IMR-90 (cell line): ENCODE measurements around the gene CSRP1. TPM values are rescaled to one million over a fixed set of nuclear protein-coding genes. Genes with fewer than 3 reads are reported as not detected.

Source experiments
- ATAC-seq: fragments of 200-7000 bp; cut with Tn5 transposase; 2 replicates; pipeline ENCODE4 v1.9.1; 2020; ENCODE audit warnings: low read depth, mild to moderate bottlenecking, moderate library complexity
- BruUV-seq: library from RNA; stranded (reverse); fragments of 400-500 nt; replicated peaks from 2 replicates; lab custom pipeline; 2021; lab: Mats Ljungman, UMichigan
- CTCF ChIA-PET: fragments of 300-600 bp; formaldehyde crosslinking; extraction: SDS; loops from one replicate; lab custom pipeline; 2021; ENCODE audit warnings: antibody characterized with exemption; lab: Yijun Ruan, JAX
- POLR2A ChIA-PET: fragments of 300-600 bp; sonication (Branson Sonifier 250); formaldehyde crosslinking; loops from one replicate; lab custom pipeline; 2022; ENCODE audit warnings: antibody characterized with exemption; ENCODE audit not compliant: unreplicated experiment; lab: Charles Lee
- DNase-seq: peaks from one replicate; pipeline ENCODE4 v3.0.0; 2013
- H2AFZ ChIP-seq: replicated peaks from 2 replicates; pipeline ENCODE3; 2013; ENCODE audit warnings: low read length, mild to moderate bottlenecking; ENCODE audit not compliant: poor library complexity
- H2AK5ac ChIP-seq: 2 replicates; pipeline ENCODE4 v1.6.1; 2013; ENCODE audit warnings: low read depth, low read length, inconsistent platforms
- H2AK9ac ChIP-seq: replicated peaks from 2 replicates; pipeline ENCODE3; 2013; ENCODE audit warnings: mild to moderate bottlenecking, low read depth, low read length, moderate library complexity; ENCODE audit not compliant: poor library complexity
- H2BK120ac ChIP-seq: 2 replicates; pipeline ENCODE4 v1.6.1; 2013; ENCODE audit warnings: low read depth, low read length, inconsistent platforms
- H2BK15ac ChIP-seq: 3 replicates; pipeline ENCODE4 v1.6.1; 2013; ENCODE audit warnings: low read depth, low read length, inconsistent platforms
- H2BK20ac ChIP-seq: 2 replicates; pipeline ENCODE4 v1.6.1; 2013; ENCODE audit warnings: low read depth, mild to moderate bottlenecking, inconsistent platforms, low read length, moderate library complexity
- H2BK5ac ChIP-seq: 2 replicates; pipeline ENCODE4 v1.6.1; 2013; ENCODE audit warnings: mild to moderate bottlenecking, low read depth, low read length, inconsistent platforms; ENCODE audit not compliant: poor library complexity, severe bottlenecking
- H3K14ac ChIP-seq: replicated peaks from 2 replicates; pipeline ENCODE4 v1.6.1; 2013; ENCODE audit warnings: low read depth, low read length, inconsistent platforms
- H3K18ac ChIP-seq: 2 replicates; pipeline ENCODE4 v1.6.1; 2013; ENCODE audit warnings: low read depth, low read length, control low read depth
- H3K23ac ChIP-seq: 2 replicates; pipeline ENCODE4 v1.6.1; 2013; ENCODE audit warnings: low read depth, low read length, inconsistent platforms
- H3K27ac ChIP-seq: 2 replicates; pipeline ENCODE4 v1.5.1; 2013; ENCODE audit warnings: mild to moderate bottlenecking, control low read depth, low read length; ENCODE audit not compliant: insufficient read depth
- H3K27me3 ChIP-seq: 2 replicates; pipeline ENCODE4 v1.6.1; 2013; ENCODE audit warnings: low read length; ENCODE audit not compliant: control insufficient read depth, insufficient read depth
- H3K36me3 ChIP-seq: 2 replicates; pipeline ENCODE4 v1.6.1; 2013; ENCODE audit warnings: low read length, mixed read lengths; ENCODE audit not compliant: control insufficient read depth, insufficient read depth
- H3K4ac ChIP-seq: 2 replicates; pipeline ENCODE4 v1.6.1; 2013; ENCODE audit warnings: low read depth, low read length, inconsistent platforms
- H3K4me1 ChIP-seq: 2 replicates; pipeline ENCODE4 v1.6.1; 2013; ENCODE audit warnings: low read length, mixed read lengths; ENCODE audit not compliant: control insufficient read depth, insufficient read depth
- H3K4me2 ChIP-seq: 2 replicates; pipeline ENCODE4 v1.6.1; 2013; ENCODE audit warnings: low read depth, mild to moderate bottlenecking, control low read depth, low read length, moderate library complexity
- H3K4me3 ChIP-seq: 2 replicates; pipeline ENCODE4 v1.5.1; 2013; ENCODE audit warnings: low read depth, mild to moderate bottlenecking, control low read depth, low read length, moderate library complexity; ENCODE audit not compliant: insufficient read depth
- H3K56ac ChIP-seq: 2 replicates; pipeline ENCODE4 v1.6.1; 2013; ENCODE audit warnings: low read length, inconsistent platforms; ENCODE audit not compliant: insufficient read depth; ENCODE audit errors: extremely low read depth
- H3K79me1 ChIP-seq, 2 experiments: 2 replicates each; pipeline ENCODE4 v1.6.1; 2013; ENCODE audit warnings: low read length in 2 of 2, inconsistent platforms in 1 of 2, low read depth in 1 of 2
- H3K9ac ChIP-seq: 2 replicates; pipeline ENCODE4 v1.6.1; 2013; ENCODE audit warnings: low read depth, low read length, control low read depth
- H3K9me1 ChIP-seq: 2 replicates; pipeline ENCODE4 v1.6.1; 2013; ENCODE audit warnings: low read length, inconsistent platforms; ENCODE audit not compliant: insufficient read depth
- H3K9me3 ChIP-seq: 2 replicates; pipeline ENCODE4 v1.6.1; 2013; ENCODE audit warnings: low read length; ENCODE audit not compliant: control insufficient read depth, insufficient read depth
- H4K20me1 ChIP-seq: 2 replicates; pipeline ENCODE4 v1.6.1; 2013; ENCODE audit warnings: low read length, inconsistent platforms; ENCODE audit not compliant: insufficient read depth
- H4K5ac ChIP-seq: 2 replicates; pipeline ENCODE4 v1.6.1; 2013; ENCODE audit warnings: mild to moderate bottlenecking, low read depth, low read length, control low read depth
- H4K8ac ChIP-seq, 2 experiments: 2 replicates each; pipeline ENCODE4 v1.6.1; 2013; ENCODE audit warnings: low read depth in 2 of 2, low read length in 2 of 2, control low read depth in 1 of 2, inconsistent platforms in 1 of 2
- H4K91ac ChIP-seq: 2 replicates; pipeline ENCODE4 v1.6.1; 2013; ENCODE audit warnings: low read depth, low read length, inconsistent platforms; ENCODE audit not compliant: insufficient read depth
- BHLHE40 ChIP-seq: fragments of 150-350 bp; IDR thresholded peaks from 2 replicates; pipeline ENCODE4 v1.6.1; 2016; ENCODE audit warnings: mild to moderate bottlenecking, low read depth, low read length
- CEBPB ChIP-seq: IDR thresholded peaks from 2 replicates; pipeline ENCODE4 v1.6.1; 2012; ENCODE audit warnings: low read depth, low read length, improper control_type of control experiment
- CHD1 ChIP-seq: IDR thresholded peaks from 2 replicates; pipeline ENCODE4 v1.6.1; 2012; ENCODE audit warnings: low read depth, low read length, improper control_type of control experiment
- CTCF ChIP-seq: conservative IDR thresholded peaks from 2 replicates; pipeline ENCODE4 v1.5.1; 2012; ENCODE audit warnings: mild to moderate bottlenecking, low read depth, low read length, improper control_type of control experiment
- FOS ChIP-seq: fragments of 150-350 bp; IDR thresholded peaks from 2 replicates; pipeline ENCODE4 v1.6.1; 2016; ENCODE audit warnings: low read depth, low read length
- MAFK ChIP-seq: IDR thresholded peaks from 2 replicates; pipeline ENCODE4 v1.6.1; 2012; ENCODE audit warnings: low read depth, low read length, improper control_type of control experiment
- MAZ ChIP-seq: IDR thresholded peaks from 2 replicates; pipeline ENCODE4 v1.6.1; 2012; ENCODE audit warnings: low read depth, mild to moderate bottlenecking, low read length, improper control_type of control experiment, moderate library complexity, borderline replicate concordance
- MXI1 ChIP-seq: IDR thresholded peaks from 2 replicates; pipeline ENCODE4 v1.6.1; 2012; ENCODE audit warnings: low read depth, mild to moderate bottlenecking, low read length, moderate library complexity, borderline replicate concordance
- NFE2L2 ChIP-seq: fragments of 150-350 bp; IDR thresholded peaks from 2 replicates; pipeline ENCODE4 v1.6.1; 2016; ENCODE audit warnings: low read depth, mild to moderate bottlenecking, low read length
- POLR2A ChIP-seq: IDR thresholded peaks from 2 replicates; pipeline ENCODE4 v1.6.1; 2012; ENCODE audit warnings: mild to moderate bottlenecking, low read depth, low read length
- RAD21 ChIP-seq: IDR thresholded peaks from 2 replicates; pipeline ENCODE4 v1.6.1; 2012; ENCODE audit warnings: low read length, improper control_type of control experiment
- RCOR1 ChIP-seq: IDR thresholded peaks from 2 replicates; pipeline ENCODE4 v1.6.1; 2012; ENCODE audit warnings: mild to moderate bottlenecking, low read length, improper control_type of control experiment; ENCODE audit not compliant: insufficient replicate concordance
- RFX5 ChIP-seq: IDR thresholded peaks from 2 replicates; pipeline ENCODE4 v1.8.0; 2012; ENCODE audit warnings: low read depth, mild to moderate bottlenecking, low read length, moderate library complexity
- SMC3 ChIP-seq: fragments of 150-350 bp; IDR thresholded peaks from 2 replicates; pipeline ENCODE4 v1.6.1; 2016; ENCODE audit warnings: low read depth, mild to moderate bottlenecking, antibody characterized with exemption, low read length, moderate library complexity
- WGBS, 2 experiments: methylation state at CpG; one replicate each; pipeline versions ENCODE4 v1.1.5 to v1.1.7; 2013; ENCODE audit warnings: missing lambda C conversion rate in 2 of 2; ENCODE audit not compliant: insufficient read length in 1 of 2; ENCODE audit errors: extremely low coverage in 2 of 2; 5-methylcytosine and 5-hydroxymethylcytosine counted together
- dilution Hi-C: fragments of 300-500 bp; cut with HindIII; formaldehyde crosslinking; loops from one replicate; pipeline ENCODE4 v1.14.3; 2018; ENCODE audit warnings: low sequenced_read_pairs; ENCODE audit not compliant: unreplicated experiment
- in situ Hi-C: fragments of 300-500 bp; cut with MboI; formaldehyde crosslinking; loops from 3 replicates; pipeline ENCODE4 v1.14.3; 2019; ENCODE audit warnings: low sequenced_read_pairs, inconsistent platforms, mixed read lengths
- intact Hi-C: fragments of 100-400 bp; cut with micrococcal nuclease; formaldehyde crosslinking; loops from 2 replicates; pipeline ENCODE4 v1.10.0; 2022
- polyA plus RNA-seq, 3 experiments: library from polyadenylated mRNA; depleted of rRNA; stranded (reverse); fragments of >200 nt; gene quantifications; 2 replicates each; pipeline ENCODE4 v1.2.3, GENCODE V29; 2012; ENCODE audit warnings: low replicate concordance in 1 of 3
- total RNA-seq: library from RNA; depleted of rRNA; stranded (reverse); fragments of >200 nt; gene quantifications from 2 replicates; pipeline ENCODE4 v1.2.3, GENCODE V29; 2012
- TF ChIP-seq, protein P1 (sequence below): fragments of 150-350 bp; IDR thresholded peaks from 2 replicates; pipeline ENCODE4 v1.6.1; 2016; ENCODE audit warnings: low read depth, mild to moderate bottlenecking, low read length, moderate library complexity, borderline replicate concordance
- TF ChIP-seq, protein P2 (sequence below): fragments of 150-350 bp; IDR thresholded peaks from 2 replicates; pipeline ENCODE4 v1.6.1; 2017; ENCODE audit warnings: mild to moderate bottlenecking, antibody characterized with exemption, low read length, low read depth

The CSRP1 gene
- total and polyA plus RNA-seq, 2 of the 4 experiments (the other 2 are of a cell fraction) = 1,037 to 1,498 TPM

- H3K79me1 ChIP-seq = peaks cover 3 to 55% of the 10 kb centered on the region in 2 experiments; a peak in 2 of 4 replicates
- H3K4me3 ChIP-seq = no peak overlapping the region
- H3K27me3 ChIP-seq = no peaks in the 10 kb centered on the region
- H2BK20ac ChIP-seq = peak overlapping the region; percentile 73
- H4K8ac ChIP-seq = peak overlapping the region; percentile 48 to 80
- intact Hi-C loops = no loop called here
- peak overlapping the region; percentile 86 for H3K18ac ChIP-seq
- no TSS peak for BruUV-seq
- peak overlapping the region; percentile 90 for H3K23ac ChIP-seq
- ChIA-PET POLR2A (interaction anchor here (1.8 to 3.0 kb wide), 2 partner anchors 13 to 41 kb away, joined by 8 read pairs; no protein-coding TSS in a partner anchor), CTCF (interaction anchor here (1.1 to 4.5 kb wide), 3 partner anchors 10 to 28 kb away, joined by 3 to 31 read pairs (median 9); no protein-coding TSS in a partner anchor)
- DNase-seq (no peak), ATAC-seq (no peak)
- H2AK5ac ChIP-seq = peak overlapping the region; percentile 88
- H2AFZ ChIP-seq = no peak overlapping the region
- dilution Hi-C loops = no loop called here
- peak overlapping the region; percentile 19 for H3K4me2 ChIP-seq
- peak overlapping the region; percentile 83 for H2BK5ac ChIP-seq
- peaks cover 59% of the 10 kb centered on the region for H4K20me1 ChIP-seq
- H3K9me3 ChIP-seq = no peaks in the 10 kb centered on the region
- H3K4me1 ChIP-seq = peaks cover 46% of the 10 kb centered on the region
- 92% methylated on average over 2 of the region's 3 CpGs; no CpG with 5 or more reads in 1 of the 2 experiments for WGBS, 2 experiments
- H3K36me3 ChIP-seq = peaks cover 39% of the 10 kb centered on the region
- peaks cover 48% of the 10 kb centered on the region for H3K9me1 ChIP-seq
- in situ Hi-C loops = no loop called here
- peak overlapping the region; percentile 6 for H2AK9ac ChIP-seq
- H2BK120ac ChIP-seq = peak overlapping the region; percentile 86
- peak overlapping the region; percentile 94 for H3K27ac ChIP-seq
- H3K4ac ChIP-seq = peak overlapping the region; percentile 97
- H2BK15ac ChIP-seq = peak overlapping the region; percentile 62
- peak overlapping the region; percentile 58 for H4K5ac ChIP-seq
- peak overlapping the region; percentile 39; the same call in 1 of the 2 replicates for H3K56ac ChIP-seq
- H3K14ac ChIP-seq = peak overlapping the region; percentile 96
- TF ChIP-seq MAZ = no peak; the same call in 1 of the 2 replicates
- no peak; the same call in 1 of the 2 replicates for TF ChIP-seq POLR2A
- TF ChIP-seq FOS = no peak
- no peak for TF ChIP-seq BHLHE40
- no peak for TF ChIP-seq NFE2L2
- no peak for TF ChIP-seq SMC3
- no peak for TF ChIP-seq CTCF
- no peak for TF ChIP-seq CEBPB
- TF ChIP-seq, protein P1, sequence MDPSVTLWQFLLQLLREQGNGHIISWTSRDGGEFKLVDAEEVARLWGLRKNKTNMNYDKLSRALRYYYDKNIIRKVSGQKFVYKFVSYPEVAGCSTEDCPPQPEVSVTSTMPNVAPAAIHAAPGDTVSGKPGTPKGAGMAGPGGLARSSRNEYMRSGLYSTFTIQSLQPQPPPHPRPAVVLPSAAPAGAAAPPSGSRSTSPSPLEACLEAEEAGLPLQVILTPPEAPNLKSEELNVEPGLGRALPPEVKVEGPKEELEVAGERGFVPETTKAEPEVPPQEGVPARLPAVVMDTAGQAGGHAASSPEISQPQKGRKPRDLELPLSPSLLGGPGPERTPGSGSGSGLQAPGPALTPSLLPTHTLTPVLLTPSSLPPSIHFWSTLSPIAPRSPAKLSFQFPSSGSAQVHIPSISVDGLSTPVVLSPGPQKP = no peak
- TF ChIP-seq RAD21 = no peak
- TF ChIP-seq RFX5 = no peak
- TF ChIP-seq MAFK = no peak
- TF ChIP-seq, protein P2, sequence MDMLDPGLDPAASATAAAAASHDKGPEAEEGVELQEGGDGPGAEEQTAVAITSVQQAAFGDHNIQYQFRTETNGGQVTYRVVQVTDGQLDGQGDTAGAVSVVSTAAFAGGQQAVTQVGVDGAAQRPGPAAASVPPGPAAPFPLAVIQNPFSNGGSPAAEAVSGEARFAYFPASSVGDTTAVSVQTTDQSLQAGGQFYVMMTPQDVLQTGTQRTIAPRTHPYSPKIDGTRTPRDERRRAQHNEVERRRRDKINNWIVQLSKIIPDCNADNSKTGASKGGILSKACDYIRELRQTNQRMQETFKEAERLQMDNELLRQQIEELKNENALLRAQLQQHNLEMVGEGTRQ = no peak
- TF ChIP-seq MXI1 = no peak
- no peak for TF ChIP-seq RCOR1
- no peak for TF ChIP-seq CHD1
- peak overlapping the region; percentile 82 for H3K9ac ChIP-seq
- peak overlapping the region; percentile 84 for H4K91ac ChIP-seq
These were observed 4.4 kb downstream of the CSRP1 start for GRCh38 chr1:201502511-201502857.
